ENCODE results near the gene ZNF736. TPM values are rescaled to one million over a fixed set of nuclear protein-coding genes. Genes with fewer than 3 reads are reported as not detected.
"Not testable (repeated sequence)": the region's sequence is repeated elsewhere in the genome, so short reads cannot be mapped to it uniquely, and the experiment has no call there.

Gene ZNF736
- total RNA-seq, 1 experiment from 2014 or later: 0.15 TPM

DNA sequence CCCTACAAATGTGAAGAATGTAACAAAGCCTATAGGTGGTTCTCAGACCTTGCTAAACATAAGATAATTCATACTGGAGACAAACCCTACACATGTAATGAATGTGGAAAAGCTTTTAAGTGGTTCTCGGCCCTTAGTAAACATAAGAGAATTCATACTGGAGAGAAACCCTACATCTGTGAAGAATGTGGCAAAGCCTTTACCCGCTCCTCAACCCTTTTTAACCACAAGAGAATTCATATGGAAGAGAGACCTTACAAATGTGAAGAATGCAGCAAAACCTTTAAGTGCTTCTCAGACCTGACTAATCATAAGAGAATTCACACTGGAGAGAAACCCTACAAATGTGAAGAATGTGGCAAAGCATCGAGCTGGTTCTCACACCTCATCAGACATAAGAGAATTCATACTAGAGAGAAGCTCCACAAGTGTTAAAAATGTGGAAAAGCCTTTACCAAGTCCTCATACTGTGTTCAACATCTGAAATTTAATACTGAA, 35.0 kb downstream of the ZNF736 start:
- TF ChIP-seq ZNF274 (IDR thresholded peaks at IDR 0.05; ENCODE audit: low read depth, low read length): peak; percentile 68
- POLR2A ChIA-PET; H3K27me3 ChIP-seq (ENCODE audit: insufficient read depth, low read length); H2AFZ ChIP-seq (ENCODE audit: low read depth, low read length, poor library complexity, severe bottlenecking); H3K79me2 ChIP-seq (ENCODE audit: insufficient read depth, low read length); ATAC-seq; H3K9ac ChIP-seq (ENCODE audit: low read length); intact Hi-C loops (cut with micrococcal nuclease); H3K36me3 ChIP-seq (ENCODE audit: control insufficient read depth in 1 of 2, insufficient read depth in 2 of 2, low read length in 2 of 2); H3K4me3 ChIP-seq (replicated peaks in 1 of 2; ENCODE audit: low read depth in 1 of 2, low read length in 2 of 2); H3K27ac ChIP-seq (ENCODE audit: low read depth, low read length); H3K9me2 ChIP-seq (ENCODE audit: insufficient read depth); H3K4me1 ChIP-seq (ENCODE audit: control insufficient read depth in 1 of 2, insufficient read depth in 2 of 2, low read length in 2 of 2); H4K20me1 ChIP-seq (ENCODE audit: insufficient read depth); CTCF ChIA-PET; RAD21 ChIA-PET (ENCODE audit: low non-redundant PET in 1 of 2, low total read pairs in 2 of 2, uncharacterized antibody in 2 of 2, unreplicated experiment in 2 of 2); H3K4me2 ChIP-seq (ENCODE audit: low read length); BruUV-seq (replicated peaks); DNase-seq (ENCODE audit: low read depth, low spot score): not testable (repeated sequence)
- peaks cover 0 to 16% of the 10 kb centered on the region in 2 experiments; a peak in 2 of 4 replicates for H3K9me3 ChIP-seq (ENCODE audit: control insufficient read depth in 1 of 2, insufficient read depth in 1 of 2, low read depth in 1 of 2, low read length in 2 of 2)

DNA sequence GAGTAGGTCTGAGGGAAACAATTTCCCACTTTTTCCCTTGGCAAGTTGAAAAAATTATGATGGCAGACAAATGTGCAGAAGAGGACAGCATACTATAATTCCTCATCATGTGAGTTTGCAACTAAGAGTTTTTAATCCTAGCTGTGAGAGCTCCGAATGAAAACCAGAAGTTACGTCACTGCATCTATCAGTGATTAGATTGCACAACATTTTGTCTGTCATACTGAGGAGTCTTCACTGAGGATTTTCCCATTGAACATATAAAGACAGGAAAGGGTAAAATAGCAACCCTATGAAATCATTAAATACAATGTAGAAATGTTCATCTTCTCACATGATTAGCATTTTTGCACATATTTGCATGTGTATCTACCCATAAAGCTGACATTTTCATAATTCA, 45.8 kb downstream of the ZNF736 start:
- Histone ChIP-seq H3K36me3 (ENCODE audit: control insufficient read depth in 1 of 2, insufficient read depth in 2 of 2, low read length in 2 of 2) (no peaks in the 10 kb centered on the region), H3K9me2 (ENCODE audit: insufficient read depth) (no peaks in the 10 kb centered on the region), H3K9ac (ENCODE audit: low read length) (no peak overlapping the region), H3K4me1 (ENCODE audit: control insufficient read depth in 1 of 2, insufficient read depth in 2 of 2, low read length in 2 of 2) (no peaks in the 10 kb centered on the region), H3K4me3 (replicated peaks in 1 of 2; ENCODE audit: low read depth in 1 of 2, low read length in 2 of 2) (no peak overlapping the region), H3K27me3 (ENCODE audit: insufficient read depth, low read length) (no peaks in the 10 kb centered on the region), H2AFZ (ENCODE audit: low read depth, low read length, poor library complexity, severe bottlenecking) (no peak overlapping the region), H3K79me2 (ENCODE audit: insufficient read depth, low read length) (no peaks in the 10 kb centered on the region), H3K9me3 (ENCODE audit: control insufficient read depth in 1 of 2, insufficient read depth in 1 of 2, low read depth in 1 of 2, low read length in 2 of 2) (peaks cover 8 to 34% of the 10 kb centered on the region in 2 experiments; a peak in 2 of 4 replicates), H4K20me1 (ENCODE audit: insufficient read depth) (no peaks in the 10 kb centered on the region), H3K27ac (ENCODE audit: low read depth, low read length) (no peak overlapping the region), H3K4me2 (ENCODE audit: low read length) (no peak overlapping the region)
- no peak for ATAC-seq
- TF ChIP-seq CEBPB (IDR thresholded peaks at IDR 0.05; ENCODE audit: low read depth): no peak
- BruUV-seq (replicated peaks): no TSS peak
- intact Hi-C loops (cut with micrococcal nuclease): loop anchor here (5.0 kb wide), 1 partner anchor 43 kb away; no protein-coding TSS in a partner anchor
- no peak for DNase-seq (ENCODE audit: low read depth, low spot score)
- ChIA-PET RAD21 (ENCODE audit: low non-redundant PET in 1 of 2, low total read pairs in 2 of 2, uncharacterized antibody in 2 of 2, unreplicated experiment in 2 of 2) (no interaction called here), CTCF (no interaction called here), POLR2A (no interaction called here)

DNA sequence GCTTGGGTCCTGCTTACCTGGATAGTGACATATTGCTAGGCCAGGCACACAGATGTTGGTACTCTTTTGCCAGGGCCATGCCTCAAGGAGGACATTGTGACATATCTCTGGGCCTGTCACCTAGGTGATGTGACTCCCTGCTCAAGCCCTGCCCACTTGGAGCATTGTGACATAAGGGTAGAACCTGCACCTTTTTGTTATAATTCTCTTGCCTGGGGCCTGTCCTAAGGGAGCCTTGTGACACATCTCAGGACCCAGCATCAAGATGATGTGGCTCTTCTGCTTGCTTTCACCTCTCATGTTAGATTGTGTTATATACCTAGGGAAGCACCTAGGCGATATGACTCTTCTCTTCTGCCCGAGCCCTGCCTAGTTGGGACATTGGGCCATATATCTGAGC, 57.4 kb downstream of the ZNF736 start:
- POLR2A ChIA-PET: no interaction called here
- TF ChIP-seq, protein P1, sequence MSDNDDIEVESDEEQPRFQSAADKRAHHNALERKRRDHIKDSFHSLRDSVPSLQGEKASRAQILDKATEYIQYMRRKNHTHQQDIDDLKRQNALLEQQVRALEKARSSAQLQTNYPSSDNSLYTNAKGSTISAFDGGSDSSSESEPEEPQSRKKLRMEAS (IDR thresholded peaks at IDR 0.05): no peak
- TF ChIP-seq CBX3 (IDR thresholded peaks at IDR 0.05; ENCODE audit: low read depth) (no peak), RAD21 (IDR thresholded peaks at IDR 0.05; ENCODE audit: low read depth) (no peak), FOSL1 (IDR thresholded peaks at IDR 0.05; ENCODE audit: low read depth) (no peak), JUND (IDR thresholded peaks at IDR 0.05) (no peak), YY1 (IDR thresholded peaks at IDR 0.05; ENCODE audit: extremely low read depth, insufficient replicate concordance, low read depth, low read length) (no peak), SIN3A (IDR thresholded peaks at IDR 0.05; ENCODE audit: low read depth) (no peak), SP1 (IDR thresholded peaks at IDR 0.05; ENCODE audit: low read depth) (no peak), EZH2phosphoT487 (IDR thresholded peaks at IDR 0.05; ENCODE audit: borderline replicate concordance) (no peak), SRF (IDR thresholded peaks at IDR 0.05; ENCODE audit: low read depth) (no peak), CEBPB (IDR thresholded peaks at IDR 0.05; ENCODE audit: low read depth) (no peak)
- TF ChIP-seq, protein P2, sequence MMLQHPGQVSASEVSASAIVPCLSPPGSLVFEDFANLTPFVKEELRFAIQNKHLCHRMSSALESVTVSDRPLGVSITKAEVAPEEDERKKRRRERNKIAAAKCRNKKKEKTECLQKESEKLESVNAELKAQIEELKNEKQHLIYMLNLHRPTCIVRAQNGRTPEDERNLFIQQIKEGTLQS (IDR thresholded peaks at IDR 0.05): no peak
- TF ChIP-seq, protein P3, sequence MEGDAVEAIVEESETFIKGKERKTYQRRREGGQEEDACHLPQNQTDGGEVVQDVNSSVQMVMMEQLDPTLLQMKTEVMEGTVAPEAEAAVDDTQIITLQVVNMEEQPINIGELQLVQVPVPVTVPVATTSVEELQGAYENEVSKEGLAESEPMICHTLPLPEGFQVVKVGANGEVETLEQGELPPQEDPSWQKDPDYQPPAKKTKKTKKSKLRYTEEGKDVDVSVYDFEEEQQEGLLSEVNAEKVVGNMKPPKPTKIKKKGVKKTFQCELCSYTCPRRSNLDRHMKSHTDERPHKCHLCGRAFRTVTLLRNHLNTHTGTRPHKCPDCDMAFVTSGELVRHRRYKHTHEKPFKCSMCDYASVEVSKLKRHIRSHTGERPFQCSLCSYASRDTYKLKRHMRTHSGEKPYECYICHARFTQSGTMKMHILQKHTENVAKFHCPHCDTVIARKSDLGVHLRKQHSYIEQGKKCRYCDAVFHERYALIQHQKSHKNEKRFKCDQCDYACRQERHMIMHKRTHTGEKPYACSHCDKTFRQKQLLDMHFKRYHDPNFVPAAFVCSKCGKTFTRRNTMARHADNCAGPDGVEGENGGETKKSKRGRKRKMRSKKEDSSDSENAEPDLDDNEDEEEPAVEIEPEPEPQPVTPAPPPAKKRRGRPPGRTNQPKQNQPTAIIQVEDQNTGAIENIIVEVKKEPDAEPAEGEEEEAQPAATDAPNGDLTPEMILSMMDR (IDR thresholded peaks at IDR 0.05 in 2 of 3, conservative IDR thresholded peaks at IDR 0.05 in 1 of 3; ENCODE audit: borderline replicate concordance in 1 of 3, insufficient read depth in 1 of 3, low read depth in 2 of 3, low read length in 2 of 3): no peak

More for the DNA sequence above, 57.4 kb downstream of the ZNF736 start:
- Histone ChIP-seq H3K9me3 (ENCODE audit: control insufficient read depth in 1 of 2, insufficient read depth in 1 of 2, low read depth in 1 of 2, low read length in 2 of 2) (peaks cover 3 to 17% of the 10 kb centered on the region in 2 experiments; a peak in 2 of 4 replicates), H3K27me3 (ENCODE audit: insufficient read depth, low read length) (no peaks in the 10 kb centered on the region), H3K4me2 (ENCODE audit: low read length) (no peak overlapping the region), H3K9ac (ENCODE audit: low read length) (no peak overlapping the region), H2AFZ (ENCODE audit: low read depth, low read length, poor library complexity, severe bottlenecking) (no peak overlapping the region), H4K20me1 (ENCODE audit: insufficient read depth) (no peaks in the 10 kb centered on the region), H3K79me2 (ENCODE audit: insufficient read depth, low read length) (no peaks in the 10 kb centered on the region), H3K27ac (ENCODE audit: low read depth, low read length) (no peak overlapping the region), H3K36me3 (ENCODE audit: control insufficient read depth in 1 of 2, insufficient read depth in 2 of 2, low read length in 2 of 2) (no peaks in the 10 kb centered on the region), H3K4me3 (replicated peaks in 1 of 2; ENCODE audit: low read depth in 1 of 2, low read length in 2 of 2) (no peak overlapping the region), H3K9me2 (ENCODE audit: insufficient read depth) (no peaks in the 10 kb centered on the region), H3K4me1 (ENCODE audit: control insufficient read depth in 1 of 2, insufficient read depth in 2 of 2, low read length in 2 of 2) (no peaks in the 10 kb centered on the region)
- RAD21 ChIA-PET (ENCODE audit: low non-redundant PET in 1 of 2, low total read pairs in 2 of 2, uncharacterized antibody in 2 of 2, unreplicated experiment in 2 of 2): no interaction called here
- CTCF ChIA-PET: no interaction called here
- no peak for ATAC-seq
- DNase-seq (ENCODE audit: low read depth, low spot score): no peak
- BruUV-seq (replicated peaks): no TSS peak
- intact Hi-C loops (cut with micrococcal nuclease): no loop called here
